Duodenal mucosa (tissue), 2 donors: ENCODE data around the gene DLX2.

ENCODE experiments used
- H3K27ac ChIP-seq: one replicate; pipeline ENCODE4 v1.7.0; 2013; ENCODE audit warnings: low read depth, low read length
- H3K27me3 ChIP-seq, 2 donors: one replicate each; pipeline ENCODE4 v1.7.0; 2013; ENCODE audit warnings: low read length in 2 of 2, control low read depth in 1 of 2; ENCODE audit not compliant: insufficient read depth in 2 of 2, control insufficient read depth in 1 of 2
- H3K36me3 ChIP-seq, 2 donors: one replicate each; pipeline ENCODE4 v1.7.0; 2013; ENCODE audit warnings: low read length in 2 of 2, control low read depth in 1 of 2; ENCODE audit not compliant: insufficient read depth in 2 of 2, control insufficient read depth in 1 of 2
- H3K4me1 ChIP-seq, 2 donors: one replicate each; pipeline ENCODE4 v1.7.0; 2013; ENCODE audit warnings: low read length in 2 of 2, control low read depth in 1 of 2; ENCODE audit not compliant: insufficient read depth in 2 of 2, control insufficient read depth in 1 of 2
- H3K4me3 ChIP-seq, 2 donors: one replicate each; pipeline ENCODE4 v1.7.0; 2013; ENCODE audit warnings: low read length in 2 of 2, low read depth in 1 of 2
- H3K9ac ChIP-seq, 2 donors: one replicate each; pipeline ENCODE4 v1.7.0; 2013; ENCODE audit warnings: low read length in 2 of 2, low read depth in 1 of 2
- H3K9me3 ChIP-seq, 2 donors: one replicate each; pipeline ENCODE4 v1.7.0; 2013; ENCODE audit warnings: low read length in 2 of 2, control low read depth in 1 of 2; ENCODE audit not compliant: control insufficient read depth in 1 of 2

DLX2 gene

DNA sequence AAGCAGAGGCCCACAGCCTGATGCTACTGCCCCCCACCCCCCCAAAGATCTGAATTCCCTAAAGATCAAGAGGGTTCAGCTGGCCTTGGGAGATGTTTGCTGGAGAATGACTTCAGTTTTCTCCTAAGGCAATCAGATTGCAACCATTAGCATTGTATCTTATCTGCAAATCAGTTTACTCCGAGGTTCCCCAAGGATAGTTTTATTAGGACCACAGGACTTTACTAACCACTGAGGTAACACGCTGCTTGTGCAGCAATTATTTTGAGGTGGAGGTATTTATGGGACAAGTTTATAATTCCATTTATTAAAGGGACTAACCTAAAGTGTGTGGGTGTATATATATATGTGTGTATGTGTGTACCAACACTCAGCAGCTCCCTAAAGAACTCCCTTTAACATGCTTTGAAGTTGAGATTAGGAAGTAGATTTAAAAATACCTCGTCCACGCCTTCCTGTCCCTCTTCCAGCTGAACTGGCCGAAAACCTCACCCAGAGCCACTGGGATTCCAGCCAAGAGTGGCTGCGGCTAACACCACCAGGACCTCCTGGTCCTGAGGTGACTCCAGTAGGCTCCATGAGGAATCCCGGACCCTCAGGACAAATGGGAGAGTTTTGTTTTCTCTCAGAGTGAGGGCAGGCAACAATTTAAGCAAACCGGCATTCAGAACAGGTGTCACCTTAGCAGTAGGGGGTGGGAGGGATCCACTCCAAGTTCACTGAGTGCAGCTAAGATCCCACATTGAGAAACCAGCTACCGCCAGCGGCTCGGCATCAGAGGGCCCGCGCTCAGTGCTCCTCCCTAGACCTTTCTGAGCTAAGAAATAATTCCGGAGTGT, 20.4 kb downstream of the DLX2 start:
- H3K27ac ChIP-seq: no peak overlapping the region
- H3K4me1 ChIP-seq: peaks cover 22 to 50% of the 10 kb centered on the region in 2 donors
- peaks cover 88 to 90% of the 10 kb centered on the region in 2 donors for H3K27me3 ChIP-seq
- H3K4me3 ChIP-seq: no peak overlapping the region
- H3K9me3 ChIP-seq: no peaks in the 10 kb centered on the region
- no peak overlapping the region for H3K9ac ChIP-seq
- no peaks in the 10 kb centered on the region for H3K36me3 ChIP-seq

DNA sequence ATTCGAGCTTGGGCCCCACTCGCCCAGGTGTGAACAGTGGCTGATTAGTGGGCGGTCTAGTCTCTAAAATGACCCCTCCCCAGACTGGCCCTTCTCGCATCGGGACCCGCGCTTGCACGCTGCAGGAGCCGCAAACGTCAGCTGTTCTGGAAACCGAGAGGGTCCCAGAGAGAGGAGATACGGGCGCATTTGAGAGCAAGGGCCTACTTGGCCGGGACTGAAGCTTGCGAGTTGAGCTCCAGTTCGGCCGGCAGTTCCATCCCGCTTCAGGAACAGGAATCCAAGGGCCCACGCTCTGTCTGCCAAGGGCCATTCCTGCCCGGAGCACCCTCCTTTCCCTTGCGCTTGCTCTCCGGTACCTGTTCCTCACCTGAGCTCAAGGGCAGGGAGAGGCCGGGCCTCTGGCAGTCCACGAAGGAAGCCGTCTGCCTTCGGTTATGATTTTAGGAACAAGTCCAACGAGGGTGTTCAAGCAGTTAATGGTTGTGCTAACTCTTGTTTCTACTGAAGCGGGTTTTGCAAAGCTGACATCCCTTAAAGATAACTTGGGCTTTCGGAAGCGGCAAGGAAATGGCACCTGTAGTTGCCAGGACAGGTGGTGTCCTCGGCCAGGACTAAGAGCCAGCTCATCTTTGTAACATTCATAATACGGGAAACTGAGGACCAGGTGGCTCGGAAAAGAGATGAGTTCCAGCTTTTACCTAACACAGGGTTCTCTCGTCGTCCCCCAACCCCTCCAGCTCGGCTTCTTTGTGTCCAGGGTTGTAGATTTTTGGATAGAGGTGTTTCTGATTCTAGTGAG, 21.3 kb downstream of the DLX2 start:
- Histone ChIP-seq H3K4me3 (peak overlapping the region in 1 of 2 donors; percentile 8), H3K27me3 (peaks cover 79 to 81% of the 10 kb centered on the region in 2 donors), H3K36me3 (no peaks in the 10 kb centered on the region), H3K4me1 (peaks cover 22 to 43% of the 10 kb centered on the region in 2 donors), H3K9me3 (no peaks in the 10 kb centered on the region), H3K9ac (no peak overlapping the region), H3K27ac (no peak overlapping the region)

DNA sequence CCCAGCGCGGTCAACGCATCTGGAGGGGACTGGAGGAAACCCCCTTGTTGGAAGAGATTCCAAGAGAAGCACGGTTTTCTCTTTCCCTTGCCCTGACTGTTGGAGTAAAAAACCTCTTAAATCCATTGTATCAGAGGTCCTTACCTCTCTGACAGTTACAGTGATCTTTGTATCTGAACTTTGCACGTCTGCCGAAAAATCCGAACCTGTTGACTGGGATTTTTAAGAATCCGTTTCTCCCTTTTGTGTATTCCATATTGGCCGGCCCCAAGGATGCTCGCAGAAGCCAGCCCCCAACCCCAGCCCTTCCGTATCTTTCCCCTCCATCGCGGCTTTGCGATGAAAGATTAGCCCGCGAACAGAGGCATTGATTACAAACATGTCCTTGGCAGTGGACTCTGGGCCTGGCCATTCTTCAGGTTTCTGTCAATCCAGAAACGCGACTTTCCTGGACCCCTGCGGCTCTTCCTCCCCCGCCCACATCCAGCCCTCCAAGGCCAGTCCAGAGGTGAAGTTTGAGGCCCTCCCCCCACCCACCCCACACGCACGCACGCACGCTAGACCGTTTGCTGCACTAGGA, 22.0 kb downstream of the DLX2 start:
- Histone ChIP-seq H3K27me3 (peaks cover 72 to 74% of the 10 kb centered on the region in 2 donors), H3K9ac (no peak overlapping the region), H3K9me3 (no peaks in the 10 kb centered on the region), H3K36me3 (no peaks in the 10 kb centered on the region), H3K4me3 (peak overlapping the region in 1 of 2 donors; percentile 8), H3K4me1 (peaks cover 21 to 37% of the 10 kb centered on the region in 2 donors), H3K27ac (no peak overlapping the region)

DNA sequence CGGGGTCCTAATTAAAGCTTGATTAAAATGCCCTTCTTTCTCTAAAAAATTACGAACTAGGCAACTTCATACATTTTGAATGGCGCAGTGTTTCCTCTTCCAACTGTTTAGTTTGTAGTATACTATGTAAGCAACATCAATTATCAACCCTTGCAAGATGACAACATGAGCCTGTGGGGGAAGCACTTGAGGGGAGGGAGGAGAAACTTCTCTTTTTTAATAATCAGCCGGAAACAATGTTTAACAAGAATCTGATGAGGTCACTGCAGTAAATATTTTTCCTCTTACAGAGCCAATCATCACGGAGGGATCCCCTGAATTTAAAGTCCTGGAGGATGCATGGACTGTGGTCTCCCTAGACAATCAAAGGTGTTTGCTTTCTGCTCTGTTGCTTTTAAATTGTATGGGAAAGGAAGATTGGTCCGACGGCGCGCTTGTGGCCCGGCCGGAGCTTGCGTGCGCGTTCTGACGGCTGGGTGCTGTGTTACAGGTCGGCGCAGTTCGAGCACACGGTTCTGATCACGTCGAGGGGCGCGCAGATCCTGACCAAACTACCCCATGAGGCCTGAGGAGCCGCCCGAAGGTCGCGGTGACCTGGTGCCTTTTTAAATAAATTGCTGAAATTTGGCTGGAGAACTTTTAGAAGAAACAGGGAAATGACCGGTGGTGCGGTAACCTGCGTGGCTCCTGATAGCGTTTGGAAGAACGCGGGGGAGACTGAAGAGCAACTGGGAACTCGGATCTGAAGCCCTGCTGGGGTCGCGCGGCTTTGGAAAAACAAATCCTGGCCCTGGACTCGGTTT, 22.7 kb downstream of the DLX2 start:
- H3K9me3 ChIP-seq: no peaks in the 10 kb centered on the region
- H3K9ac ChIP-seq: no peak overlapping the region
- H3K4me3 ChIP-seq: no peak overlapping the region
- H3K27me3 ChIP-seq: peaks cover 67 to 72% of the 10 kb centered on the region in 2 donors
- no peaks in the 10 kb centered on the region for H3K36me3 ChIP-seq
- H3K27ac ChIP-seq: no peak overlapping the region
- peaks cover 16 to 30% of the 10 kb centered on the region in 2 donors for H3K4me1 ChIP-seq

DNA sequence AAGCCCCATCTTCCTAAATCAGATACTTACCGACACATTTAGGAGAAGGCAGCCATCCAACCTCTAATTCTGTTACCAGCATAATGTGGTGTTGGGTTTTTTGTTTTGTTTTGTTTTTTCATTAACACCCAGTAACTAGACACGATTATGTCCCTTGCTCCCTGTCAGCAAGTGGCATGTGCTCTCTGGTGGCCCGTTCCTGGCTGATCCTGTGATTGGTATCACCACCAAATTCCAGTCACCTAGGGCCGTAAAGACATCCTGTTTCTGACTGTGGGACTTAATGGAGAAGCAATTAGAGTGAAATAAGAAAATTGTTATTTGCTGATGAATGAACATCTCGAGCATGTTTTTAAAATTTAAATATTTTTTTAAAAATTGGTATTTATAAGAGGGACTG, 23.3 kb downstream of the DLX2 start:
- no peaks in the 10 kb centered on the region for H3K36me3 ChIP-seq
- H3K27me3 ChIP-seq: peaks cover 61 to 66% of the 10 kb centered on the region in 2 donors
- no peaks in the 10 kb centered on the region for H3K9me3 ChIP-seq
- no peak overlapping the region for H3K27ac ChIP-seq
- H3K4me1 ChIP-seq: peaks cover 11 to 24% of the 10 kb centered on the region in 2 donors
- H3K9ac ChIP-seq: no peak overlapping the region
- no peak overlapping the region for H3K4me3 ChIP-seq

DNA sequence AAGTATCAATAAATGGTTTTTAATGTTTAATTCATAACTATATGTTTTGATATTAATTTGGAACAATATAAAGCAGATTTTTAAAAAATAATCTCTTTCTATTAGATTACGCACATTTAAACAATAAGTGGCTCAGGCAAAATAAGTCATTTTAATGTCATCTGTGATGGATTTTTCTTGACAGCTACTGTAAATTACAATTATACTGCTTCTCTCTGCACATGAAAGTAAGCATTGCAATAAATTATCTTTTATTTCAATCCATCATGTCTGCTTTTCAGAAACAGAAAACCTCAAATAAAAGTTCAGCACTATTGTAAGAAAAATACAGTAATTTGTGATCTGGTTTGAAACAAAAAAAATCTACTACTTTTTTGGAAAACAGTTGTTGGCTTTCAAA, 28.4 kb downstream of the DLX2 start:
- Histone ChIP-seq H3K4me3 (no peak overlapping the region), H3K4me1 (no peaks in the 10 kb centered on the region), H3K9ac (no peak overlapping the region), H3K27me3 (peaks cover 9 to 18% of the 10 kb centered on the region in 2 donors), H3K36me3 (no peaks in the 10 kb centered on the region), H3K27ac (no peak overlapping the region), H3K9me3 (no peaks in the 10 kb centered on the region)

DNA sequence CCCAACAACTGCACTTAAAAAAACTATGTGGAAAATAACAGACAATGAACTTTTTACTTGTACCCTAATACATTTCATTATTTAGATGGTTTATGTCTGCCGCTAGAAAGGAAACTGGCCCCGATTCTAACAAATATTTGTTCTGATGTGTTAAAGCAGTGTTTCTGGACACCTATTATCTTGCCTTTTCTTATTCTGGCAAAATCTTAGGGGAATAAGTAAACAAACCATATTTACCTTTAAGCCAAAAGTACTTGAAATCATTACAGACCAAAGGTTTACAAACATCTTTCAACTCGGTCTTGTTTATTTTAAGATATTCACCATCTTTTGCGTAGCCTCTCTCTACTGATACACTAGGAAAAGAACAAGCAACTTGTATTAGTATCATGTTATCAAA, 29.2 kb downstream of the DLX2 start:
- Histone ChIP-seq H3K36me3 (no peaks in the 10 kb centered on the region), H3K4me3 (no peak overlapping the region), H3K9ac (no peak overlapping the region), H3K27me3 (peaks cover 2 to 12% of the 10 kb centered on the region in 2 donors), H3K4me1 (no peaks in the 10 kb centered on the region), H3K27ac (no peak overlapping the region), H3K9me3 (no peaks in the 10 kb centered on the region)

DNA sequence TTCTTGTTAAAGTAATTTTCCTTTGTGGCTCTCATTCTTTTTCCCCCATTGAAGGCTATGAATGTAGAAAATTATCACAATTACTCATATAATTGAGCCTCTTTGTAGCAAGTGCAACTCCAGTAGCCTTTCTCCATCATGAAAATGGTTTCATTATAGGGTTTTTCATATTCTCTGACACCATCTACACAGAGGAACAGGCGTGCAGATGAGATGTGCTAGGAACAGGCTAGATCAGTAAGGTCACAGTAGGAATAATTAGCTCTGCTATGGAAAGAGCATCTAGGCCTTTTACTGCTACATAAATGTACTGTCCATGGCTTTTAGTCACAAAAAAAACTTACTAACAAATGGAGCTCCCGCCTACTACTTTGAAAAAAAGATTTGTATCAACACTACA, 30.0 kb downstream of the DLX2 start:
- H3K27ac ChIP-seq: no peak overlapping the region
- no peak overlapping the region for H3K9ac ChIP-seq
- no peaks in the 10 kb centered on the region for H3K36me3 ChIP-seq
- H3K4me3 ChIP-seq: no peak overlapping the region
- peaks cover 0 to 5% of the 10 kb centered on the region in 2 donors for H3K27me3 ChIP-seq
- no peaks in the 10 kb centered on the region for H3K4me1 ChIP-seq
- no peaks in the 10 kb centered on the region for H3K9me3 ChIP-seq

DNA sequence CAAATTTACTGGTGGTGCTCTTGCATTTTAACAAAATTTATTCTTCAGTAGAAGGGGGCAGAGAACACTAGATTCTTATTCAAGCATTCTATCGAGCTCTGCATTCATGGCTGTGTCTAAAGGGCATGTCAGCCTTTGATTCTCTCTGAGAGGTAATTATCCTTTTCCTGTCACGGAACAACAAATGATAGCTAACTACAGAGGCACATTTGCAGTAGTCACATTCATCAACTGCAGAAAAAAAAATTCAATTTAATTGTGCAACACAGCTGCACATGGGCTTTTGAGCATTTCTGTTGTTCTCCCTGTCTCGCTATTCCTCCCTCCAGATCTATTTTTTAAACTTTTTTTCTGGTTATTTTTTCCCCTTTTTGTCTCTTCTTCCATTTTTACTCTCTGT, 30.4 kb downstream of the DLX2 start:
- Histone ChIP-seq H3K27me3 (peaks cover 0 to 5% of the 10 kb centered on the region in 2 donors), H3K9me3 (no peaks in the 10 kb centered on the region), H3K36me3 (no peaks in the 10 kb centered on the region), H3K4me1 (no peaks in the 10 kb centered on the region), H3K27ac (no peak overlapping the region), H3K4me3 (no peak overlapping the region), H3K9ac (no peak overlapping the region)
